ENCODE data around the gene MICAL2.

GRCh38 chr11:12099132-12099873, 11.1 kb upstream of the MICAL2 start:
- no peak for TF ChIP-seq POLR2AphosphoS5 (IDR thresholded peaks at IDR 0.05; ENCODE audit: borderline replicate concordance, low read depth, low read length)
- no peak for TF ChIP-seq EZH2 (IDR thresholded peaks at IDR 0.05)
